T-helper 1 cell treated with Interleukin-12 subunit alpha and Interleukin-12 subunit beta and Interleukin-4 antibody, amounts not matched to agents 30 ng/mL and 1 ng/mL, for 36 hours (primary cell): Measurements from ENCODE around the gene HTR4. TPM values are rescaled to one million over a fixed set of nuclear protein-coding genes. Genes with fewer than 3 reads are reported as not detected.

Experiments used
- intact Hi-C: fragments of 100-400 bp; cut with micrococcal nuclease; formaldehyde crosslinking; loops from one replicate; pipeline ENCODE4 v1.15.1; 2024
- total RNA-seq: library from RNA; stranded (reverse); gene quantifications from 2 replicates; pipeline ENCODE4 v1.2.3, GENCODE V29; 2022

Gene HTR4
- total RNA-seq, 1 donor from 2014 or later: not detected

- intact Hi-C loops: no loop called here
Measured at GRCh38 chr5:148619484-148619883, 34.8 kb downstream of the HTR4 start.

GRCh38 chr5:148615644-148616275 is 38.6 kb downstream of the HTR4 start:
- intact Hi-C loops: no loop called here

GRCh38 chr5:148607406-148607805 is 46.9 kb downstream of the HTR4 start:
- intact Hi-C loops: no loop called here

- intact Hi-C loops: no loop called here
Measured at GRCh38 chr5:148606296-148606695, 48.0 kb downstream of the HTR4 start.

- intact Hi-C loops: no loop called here
Measured at GRCh38 chr5:148599187-148599586, 55.1 kb downstream of the HTR4 start.

- intact Hi-C loops: no loop called here
Measured at GRCh38 chr5:148595697-148596096, 58.6 kb downstream of the HTR4 start.

- intact Hi-C loops: no loop called here
Measured at GRCh38 chr5:148586796-148587195, 67.5 kb downstream of the HTR4 start.

GRCh38 chr5:148585988-148586387 is 68.3 kb downstream of the HTR4 start:
- intact Hi-C loops: no loop called here

- intact Hi-C loops: no loop called here
Measured at GRCh38 chr5:148584103-148584502, 70.2 kb downstream of the HTR4 start.

- intact Hi-C loops: no loop called here
Measured at GRCh38 chr5:148583421-148583965, 70.8 kb downstream of the HTR4 start.

GRCh38 chr5:148574167-148574566 is 80.2 kb downstream of the HTR4 start:
- intact Hi-C loops: no loop called here

GRCh38 chr5:148573374-148573773 is 81.0 kb downstream of the HTR4 start:
- intact Hi-C loops: no loop called here

GRCh38 chr5:148569948-148570347 is 84.4 kb downstream of the HTR4 start:
- intact Hi-C loops: no loop called here

GRCh38 chr5:148565148-148565547 is 89.2 kb downstream of the HTR4 start:
- intact Hi-C loops: no loop called here

GRCh38 chr5:148563021-148563420 is 91.3 kb downstream of the HTR4 start:
- intact Hi-C loops: no loop called here

GRCh38 chr5:148561801-148562311 is 92.5 kb downstream of the HTR4 start:
- intact Hi-C loops: no loop called here

- intact Hi-C loops: no loop called here
Measured at GRCh38 chr5:148559461-148559860, 94.9 kb downstream of the HTR4 start.

- intact Hi-C loops: no loop called here
Measured at GRCh38 chr5:148558892-148559291, 95.4 kb downstream of the HTR4 start.

- intact Hi-C loops: no loop called here
Measured at GRCh38 chr5:148556835-148557234, 97.5 kb downstream of the HTR4 start.

- intact Hi-C loops: no loop called here
Measured at GRCh38 chr5:148554621-148555020, 99.7 kb downstream of the HTR4 start.

- intact Hi-C loops: no loop called here
Measured at GRCh38 chr5:148543727-148544126, 110.6 kb downstream of the HTR4 start.

- intact Hi-C loops: no loop called here
Measured at GRCh38 chr5:148542812-148543211, 111.5 kb downstream of the HTR4 start.
